Nephron progenitor cell (in vitro differentiated cells): ENCODE measurements around the gene USP33.

Source experiments
- DNase-seq: peaks from one replicate; pipeline ENCODE4 v3.0.0; 2021
- H3K27ac Mint-ChIP-seq: 2 replicates; pipeline ENCODE4 v1.8.0; 2021; ENCODE audit warnings: mild to moderate bottlenecking, moderate library complexity, mixed read lengths
- H3K27me3 Mint-ChIP-seq: 2 replicates; pipeline ENCODE4 v1.8.0; 2021; ENCODE audit warnings: mild to moderate bottlenecking, low read depth, mixed read lengths; ENCODE audit not compliant: poor library complexity
- H3K36me3 Mint-ChIP-seq: 2 replicates; pipeline ENCODE4 v1.8.0; 2021; ENCODE audit warnings: low read depth, mixed read lengths
- H3K4me1 Mint-ChIP-seq: 2 replicates; pipeline ENCODE4 v1.8.0; 2021; ENCODE audit warnings: mixed read lengths
- H3K4me3 Mint-ChIP-seq: 2 replicates; pipeline ENCODE4 v1.8.0; 2021; ENCODE audit warnings: mild to moderate bottlenecking, moderate library complexity, mixed read lengths
- H3K9me3 Mint-ChIP-seq: 2 replicates; pipeline ENCODE4 v1.8.0; 2021; ENCODE audit warnings: mild to moderate bottlenecking, moderate library complexity, mixed read lengths
- TF ChIP-seq, protein P1 (sequence below): fragments of 200-600 bp; sonication (generic); IDR thresholded peaks from 2 replicates; pipeline ENCODE4 v1.5.0; 2021; ENCODE audit warnings: antibody characterized with exemption

The USP33 gene

DNA sequence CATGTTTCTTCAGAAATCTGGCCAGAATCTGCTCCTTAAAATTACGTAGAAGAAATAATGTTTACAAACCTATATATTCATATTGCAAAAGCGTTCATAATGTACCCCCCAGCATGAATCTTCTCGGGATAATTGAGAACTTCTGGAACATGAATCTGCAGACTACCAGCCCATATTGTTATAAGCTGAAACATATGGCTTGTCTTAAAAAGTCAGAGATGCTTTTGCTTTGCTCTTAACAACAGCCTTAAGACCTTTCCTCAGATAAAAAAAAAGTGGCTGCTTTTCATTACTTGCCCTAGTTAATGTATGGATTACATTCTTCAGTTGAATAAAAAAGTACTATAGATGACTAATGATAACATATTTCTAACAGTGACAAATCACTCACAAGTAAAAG lies 62.2 kb downstream of the USP33 start:
- peaks cover 3% of the 10 kb centered on the region for H3K9me3 Mint-ChIP-seq
- H3K36me3 Mint-ChIP-seq = peaks cover 45% of the 10 kb centered on the region
- H3K27me3 Mint-ChIP-seq = no peaks in the 10 kb centered on the region
- TF ChIP-seq, protein P1, sequence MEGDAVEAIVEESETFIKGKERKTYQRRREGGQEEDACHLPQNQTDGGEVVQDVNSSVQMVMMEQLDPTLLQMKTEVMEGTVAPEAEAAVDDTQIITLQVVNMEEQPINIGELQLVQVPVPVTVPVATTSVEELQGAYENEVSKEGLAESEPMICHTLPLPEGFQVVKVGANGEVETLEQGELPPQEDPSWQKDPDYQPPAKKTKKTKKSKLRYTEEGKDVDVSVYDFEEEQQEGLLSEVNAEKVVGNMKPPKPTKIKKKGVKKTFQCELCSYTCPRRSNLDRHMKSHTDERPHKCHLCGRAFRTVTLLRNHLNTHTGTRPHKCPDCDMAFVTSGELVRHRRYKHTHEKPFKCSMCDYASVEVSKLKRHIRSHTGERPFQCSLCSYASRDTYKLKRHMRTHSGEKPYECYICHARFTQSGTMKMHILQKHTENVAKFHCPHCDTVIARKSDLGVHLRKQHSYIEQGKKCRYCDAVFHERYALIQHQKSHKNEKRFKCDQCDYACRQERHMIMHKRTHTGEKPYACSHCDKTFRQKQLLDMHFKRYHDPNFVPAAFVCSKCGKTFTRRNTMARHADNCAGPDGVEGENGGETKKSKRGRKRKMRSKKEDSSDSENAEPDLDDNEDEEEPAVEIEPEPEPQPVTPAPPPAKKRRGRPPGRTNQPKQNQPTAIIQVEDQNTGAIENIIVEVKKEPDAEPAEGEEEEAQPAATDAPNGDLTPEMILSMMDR = no peak
- DNase-seq = no peak
- H3K27ac Mint-ChIP-seq = no peak overlapping the region
- no peaks in the 10 kb centered on the region for H3K4me1 Mint-ChIP-seq
- no peak overlapping the region for H3K4me3 Mint-ChIP-seq

- Mint-ChIP-seq H3K27me3 (no peaks in the 10 kb centered on the region), H3K4me3 (no peak overlapping the region), H3K4me1 (peaks cover 19% of the 10 kb centered on the region), H3K27ac (no peak overlapping the region), H3K9me3 (no peaks in the 10 kb centered on the region), H3K36me3 (peaks cover 33% of the 10 kb centered on the region)
- TF ChIP-seq, protein P1 = no peak
- no peak for DNase-seq
Measured at GRCh38 chr1:77688939-77689338, 70.7 kb downstream of the USP33 start.

GRCh38 chr1:77687519-77687906 lies 72.1 kb downstream of the USP33 start:
- DNase-seq = peak; percentile 56
- Mint-ChIP-seq H3K36me3 (peaks cover 23% of the 10 kb centered on the region), H3K27me3 (no peaks in the 10 kb centered on the region), H3K9me3 (no peaks in the 10 kb centered on the region), H3K4me3 (peak overlapping the region; percentile 32), H3K27ac (no peak overlapping the region), H3K4me1 (peaks cover 24% of the 10 kb centered on the region)
- TF ChIP-seq, protein P1 = no peak

DNA sequence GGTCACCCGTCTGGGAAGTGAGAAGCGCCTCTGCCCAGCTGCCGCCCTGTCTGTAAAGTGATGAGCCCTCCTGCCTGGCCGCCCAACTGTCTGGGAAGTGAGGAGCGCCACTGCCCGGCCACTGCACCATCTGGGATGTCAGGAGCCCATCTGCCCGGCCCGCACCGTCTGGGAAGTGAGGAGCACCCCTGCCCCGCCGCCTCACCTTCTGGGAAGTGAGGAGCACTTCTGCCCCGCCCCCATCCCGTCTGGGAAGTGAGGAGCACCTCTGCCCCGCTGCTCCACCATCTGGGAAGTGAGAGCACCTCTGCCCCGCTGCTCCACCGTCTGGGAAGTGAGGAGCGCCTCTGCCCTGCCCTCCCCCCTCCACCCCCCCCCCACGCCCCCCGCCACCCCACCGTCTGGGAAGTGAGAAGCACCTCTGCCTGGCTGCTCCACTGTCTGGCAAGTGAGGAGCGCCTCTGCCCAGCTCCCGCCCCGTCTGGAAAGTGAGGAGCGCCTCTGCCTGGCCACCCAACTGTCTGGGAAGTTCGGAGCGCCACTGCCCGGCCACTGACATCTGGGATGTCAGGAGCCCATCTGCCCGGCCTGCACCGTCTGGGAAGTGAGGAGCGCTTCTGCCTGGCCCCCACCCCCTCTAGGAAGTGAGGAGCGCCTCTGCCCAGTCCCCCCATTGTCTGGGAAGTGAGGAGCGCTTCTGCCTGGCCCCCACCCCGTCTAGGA lies 72.7 kb downstream of the USP33 start:
- Mint-ChIP-seq H3K4me1 (peaks cover 26% of the 10 kb centered on the region), H3K4me3 (no peak overlapping the region), H3K27me3 (no peaks in the 10 kb centered on the region), H3K27ac (no peak overlapping the region), H3K36me3 (peaks cover 17% of the 10 kb centered on the region), H3K9me3 (no peaks in the 10 kb centered on the region)
- DNase-seq = no peak
- TF ChIP-seq, protein P1 = no peak

DNA sequence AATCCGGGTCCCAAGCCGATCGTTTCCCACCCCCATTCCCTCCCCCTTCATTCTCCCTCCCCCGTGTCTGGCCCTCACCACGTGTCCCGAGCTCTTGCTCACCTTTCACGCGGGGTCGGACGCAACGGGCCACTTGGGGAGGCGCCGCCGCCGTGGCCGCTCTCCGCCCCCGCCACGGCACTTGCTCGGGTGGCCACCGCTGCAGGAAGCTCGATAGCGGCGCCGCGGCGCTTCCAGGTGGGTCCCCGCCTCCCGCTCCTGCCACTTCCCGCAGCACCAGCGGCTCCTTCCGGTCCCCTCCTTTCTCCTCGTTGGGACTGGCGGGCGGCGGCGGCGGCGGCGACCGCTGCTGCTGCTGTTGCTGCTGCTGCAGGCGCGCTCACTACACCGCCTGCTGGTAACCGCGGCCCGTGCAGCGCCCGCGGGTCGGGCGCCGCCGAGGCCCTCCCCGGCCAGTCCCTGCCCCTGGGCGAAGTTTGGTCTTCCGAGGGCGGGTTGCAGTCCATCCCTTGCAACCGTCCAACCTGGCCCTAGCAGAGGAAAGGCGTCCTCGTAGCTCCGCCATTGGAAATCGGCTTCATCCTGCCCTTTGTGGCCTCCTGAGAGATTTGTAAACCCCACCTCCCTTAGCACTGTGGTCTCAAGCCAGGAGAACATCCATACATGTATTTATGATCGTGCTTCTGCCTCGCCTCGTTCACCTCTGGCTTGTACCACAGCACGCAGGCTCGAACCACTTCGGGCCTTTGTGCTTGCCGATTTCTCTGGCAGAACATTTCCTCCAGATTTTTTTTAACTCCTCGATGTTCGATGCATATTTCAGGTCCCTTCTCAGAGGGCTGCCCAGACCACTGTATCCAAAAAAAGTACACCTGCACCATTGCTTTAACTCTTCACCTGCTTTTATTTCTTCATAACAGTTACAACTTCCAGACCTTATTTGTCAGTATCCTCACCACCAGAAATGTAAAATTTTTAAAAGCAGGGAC lies 76.2 kb downstream of the USP33 start:
- DNase-seq = peak; percentile 92
- Mint-ChIP-seq H3K27me3 (peaks cover 3% of the 10 kb centered on the region), H3K4me3 (peak overlapping the region; percentile 94), H3K9me3 (no peaks in the 10 kb centered on the region), H3K4me1 (peaks cover 44% of the 10 kb centered on the region), H3K36me3 (no peaks in the 10 kb centered on the region), H3K27ac (peak overlapping the region; percentile 100)
- TF ChIP-seq, protein P1 = peak; percentile 86
